ENCODE data around the gene CCNY. TPM values are rescaled to one million over a fixed set of nuclear protein-coding genes. Genes with fewer than 3 reads are reported as not detected.

Gene CCNY
- total and polyA plus RNA-seq, 8 donors = 10.6 to 41.7 (median 26.6) TPM

DNA sequence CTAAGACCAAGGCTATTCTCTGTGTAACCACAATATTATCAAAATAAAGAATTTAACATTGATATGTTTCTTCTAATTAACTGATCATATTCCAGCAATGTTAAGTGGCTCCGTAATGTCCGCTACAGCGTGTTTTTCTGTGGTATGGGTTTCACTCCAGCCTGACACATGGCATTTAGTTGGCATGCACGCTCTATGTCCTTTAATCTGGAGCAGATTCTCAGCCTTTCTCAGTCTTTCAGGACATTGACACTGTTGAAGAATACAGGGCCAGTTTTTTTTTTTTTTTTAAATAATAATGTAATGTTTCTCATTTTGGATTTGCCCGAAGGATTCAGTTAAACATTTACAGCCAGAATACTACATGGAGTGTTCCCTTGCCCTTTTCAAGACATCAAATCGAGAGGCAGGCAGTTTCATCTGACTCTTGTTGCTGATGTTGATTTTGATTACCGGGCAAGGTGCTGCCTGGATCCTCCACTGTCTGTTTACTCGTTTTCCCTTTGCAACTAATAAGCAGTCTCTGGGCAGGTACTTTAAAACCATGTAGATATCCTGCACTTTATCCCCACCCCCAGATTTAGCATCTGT is 171.3 kb downstream of the CCNY start:
- WGBS, 2 donors = 75 to 79% methylated on average over 8 of the region's 8 CpGs
- no peak for TF ChIP-seq CTCF (IDR thresholded peaks at IDR 0.05)
- no peak for FAIRE-seq
- peaks cover 0 to 4% (median 0%) of the 10 kb centered on the region in 3 donors for H3K4me1 ChIP-seq
- H3K27me3 ChIP-seq = no peaks in the 10 kb centered on the region
- ATAC-seq = no peak
- DNase-seq = no peak
- no peaks in the 10 kb centered on the region for H3K9me3 ChIP-seq
- H3K4me3 ChIP-seq = no peak overlapping the region
- intact Hi-C loops (cut with DNase I) = no loop called here
- H3K27ac ChIP-seq = no peak overlapping the region
- no peaks in the 10 kb centered on the region for H3K36me3 ChIP-seq

DNA sequence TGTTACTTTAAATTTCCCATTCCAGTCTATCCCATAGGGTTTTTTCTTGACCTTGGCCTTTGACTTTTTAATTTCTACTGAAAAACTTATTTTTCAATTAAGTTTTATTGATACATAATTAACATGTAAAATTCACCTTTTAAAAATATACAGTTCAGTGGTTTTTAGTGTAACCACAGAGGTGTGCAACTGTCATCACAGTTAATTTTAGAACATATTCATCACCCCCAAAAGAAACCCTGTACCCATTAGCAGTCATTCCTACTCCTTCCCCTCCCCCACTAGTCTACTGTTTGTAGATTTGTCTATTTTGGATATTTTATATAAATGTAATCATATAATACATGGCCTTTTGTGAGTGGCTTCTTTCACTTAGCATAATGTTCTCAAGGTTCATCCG is 172.3 kb downstream of the CCNY start:
- intact Hi-C loops (cut with DNase I) = no loop called here
- WGBS, 2 donors = 97 to 100% methylated on average over 1 of the region's 1 CpG

DNA sequence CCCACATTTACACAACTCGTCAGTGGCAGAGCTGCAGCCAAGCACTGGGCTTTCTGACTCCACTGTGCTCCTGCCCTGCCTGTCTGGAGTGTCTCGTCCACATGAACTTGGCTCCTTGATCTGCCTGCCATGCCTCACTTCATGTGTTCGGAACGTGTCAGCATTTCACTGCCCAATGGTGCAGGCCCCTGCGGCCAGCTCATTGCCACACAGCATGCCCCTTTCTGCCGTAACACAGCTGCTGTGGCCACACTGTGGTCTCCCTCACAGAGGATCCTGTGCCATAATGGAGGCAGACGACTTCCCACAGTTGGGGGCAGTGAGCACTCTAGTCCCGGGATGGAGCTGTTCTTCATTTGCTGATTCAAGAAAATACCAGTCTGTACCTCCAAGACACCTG is 174.6 kb downstream of the CCNY start:
- H3K9me3 ChIP-seq = no peaks in the 10 kb centered on the region
- no peak overlapping the region for H3K27ac ChIP-seq
- no peak for TF ChIP-seq CTCF (IDR thresholded peaks at IDR 0.05)
- H3K36me3 ChIP-seq = no peaks in the 10 kb centered on the region
- H3K27me3 ChIP-seq = no peaks in the 10 kb centered on the region
- ATAC-seq = no peak
- no peaks in the 10 kb centered on the region for H3K4me1 ChIP-seq
- WGBS, 2 donors = 94 to 95% methylated on average over 8 of the region's 8 CpGs
- intact Hi-C loops (cut with DNase I) = no loop called here
- DNase-seq = no peak
- no peak for FAIRE-seq
- H3K4me3 ChIP-seq = no peak overlapping the region

More for the DNA sequence above, 172.3 kb downstream of the CCNY start:
- H3K4me1 ChIP-seq = peaks cover 0 to 3% (median 0%) of the 10 kb centered on the region in 3 donors
- TF ChIP-seq CTCF (IDR thresholded peaks at IDR 0.05) = no peak
- no peaks in the 10 kb centered on the region for H3K36me3 ChIP-seq
- DNase-seq = no peak
- H3K27me3 ChIP-seq = no peaks in the 10 kb centered on the region
- FAIRE-seq = no peak
- H3K9me3 ChIP-seq = no peaks in the 10 kb centered on the region
- H3K4me3 ChIP-seq = no peak overlapping the region
- H3K27ac ChIP-seq = no peak overlapping the region
- ATAC-seq = no peak

- no peaks in the 10 kb centered on the region for H3K27me3 ChIP-seq
- no peak overlapping the region for H3K27ac ChIP-seq
- 89 to 90% methylated on average over 8 of the region's 8 CpGs for WGBS, 2 donors
- TF ChIP-seq CTCF (IDR thresholded peaks at IDR 0.05) = no peak
- H3K4me1 ChIP-seq = no peaks in the 10 kb centered on the region
- H3K36me3 ChIP-seq = no peaks in the 10 kb centered on the region
- H3K4me3 ChIP-seq = no peak overlapping the region
- FAIRE-seq = no peak
- H3K9me3 ChIP-seq = no peaks in the 10 kb centered on the region
- DNase-seq = no peak
- ATAC-seq = no peak
- intact Hi-C loops (cut with DNase I) = no loop called here
Measured at GRCh38 chr10:35511647-35512046, 175.3 kb downstream of the CCNY start.

- no peak for TF ChIP-seq CTCF (IDR thresholded peaks at IDR 0.05)
- FAIRE-seq = no peak
- no peak for DNase-seq
- no peaks in the 10 kb centered on the region for H3K4me1 ChIP-seq
- no peak for ATAC-seq
- H3K27ac ChIP-seq = no peak overlapping the region
- H3K27me3 ChIP-seq = no peaks in the 10 kb centered on the region
- intact Hi-C loops (cut with DNase I) = no loop called here
- H3K4me3 ChIP-seq = no peak overlapping the region
- WGBS, 2 donors = 85 to 93% methylated on average over 2 of the region's 2 CpGs
- no peaks in the 10 kb centered on the region for H3K9me3 ChIP-seq
- no peaks in the 10 kb centered on the region for H3K36me3 ChIP-seq
Measured at GRCh38 chr10:35516102-35516670, 179.9 kb downstream of the CCNY start.
